Progenitor cell of endocrine pancreas (in vitro differentiated cells): ENCODE results near the gene CIAO3. TPM values are rescaled to one million over a fixed set of nuclear protein-coding genes. Genes with fewer than 3 reads are reported as not detected.
"Not testable (repeated sequence)": the region's sequence is repeated elsewhere in the genome, so short reads cannot be mapped to it uniquely, and the experiment has no call there.

ENCODE experiments used
- DNase-seq: peaks from one replicate; pipeline ENCODE4 v3.0.0; 2021; ENCODE audit warnings: low spot score; ENCODE audit not compliant: unreplicated experiment
- H3K27ac Mint-ChIP-seq: 2 replicates; pipeline ENCODE4 v1.8.0; 2021; ENCODE audit warnings: mild to moderate bottlenecking, moderate library complexity, mixed read lengths
- H3K27me3 Mint-ChIP-seq: 2 replicates; pipeline ENCODE4 v1.8.0; 2021; ENCODE audit warnings: mixed read lengths
- H3K36me3 Mint-ChIP-seq: 2 replicates; pipeline ENCODE4 v1.8.0; 2022; ENCODE audit warnings: mixed read lengths; ENCODE audit not compliant: insufficient read depth
- H3K4me1 Mint-ChIP-seq: 2 replicates; pipeline ENCODE4 v1.8.0; 2021; ENCODE audit warnings: low read depth, mixed read lengths
- H3K4me3 Mint-ChIP-seq: 2 replicates; pipeline ENCODE4 v1.8.0; 2021; ENCODE audit warnings: low read depth, mild to moderate bottlenecking, moderate library complexity, mixed read lengths
- H3K9me3 Mint-ChIP-seq: 2 replicates; pipeline ENCODE4 v1.8.0; 2021; ENCODE audit warnings: low read depth, mixed read lengths
- CTCF ChIP-seq: fragments of 200-600 bp; sonication (generic); IDR thresholded peaks from one replicate; pipeline ENCODE4 v1.5.0; 2021; ENCODE audit warnings: antibody characterized with exemption, mild to moderate bottlenecking; ENCODE audit not compliant: unreplicated experiment
- total RNA-seq: library from RNA; stranded (reverse); gene quantifications from 2 replicates; pipeline ENCODE4 v1.2.1, GENCODE V29; 2021

Gene CIAO3
- total RNA-seq, 1 donor from 2014 or later: 44.0 TPM

- Mint-ChIP-seq H3K27ac (no peak overlapping the region), H3K4me1 (peaks cover 3% of the 10 kb centered on the region), H3K27me3 (no peaks in the 10 kb centered on the region), H3K36me3 (no peaks in the 10 kb centered on the region), H3K4me3 (no peak overlapping the region), H3K9me3 (no peaks in the 10 kb centered on the region)
- DNase-seq: no peak
- TF ChIP-seq CTCF: peak; percentile 33
These were observed 3.1 kb upstream of the CIAO3 start for GRCh38 chr16:743794-744500.

GRCh38 chr16:742894-743293 is 2.1 kb upstream of the CIAO3 start:
- peak overlapping the region; percentile 33 for H3K27ac Mint-ChIP-seq
- H3K4me1 Mint-ChIP-seq, H3K36me3 Mint-ChIP-seq, DNase-seq, H3K27me3 Mint-ChIP-seq, H3K4me3 Mint-ChIP-seq, H3K9me3 Mint-ChIP-seq: not testable (repeated sequence)

GRCh38 chr16:741986-742629 is 1.3 kb upstream of the CIAO3 start:
- no peak overlapping the region for H3K27ac Mint-ChIP-seq
- TF ChIP-seq CTCF: no peak
- DNase-seq: no peak
- peaks cover 3% of the 10 kb centered on the region for H3K4me1 Mint-ChIP-seq
- H3K27me3 Mint-ChIP-seq: no peaks in the 10 kb centered on the region
- H3K4me3 Mint-ChIP-seq: peak overlapping the region; percentile 80
- peaks cover 2% of the 10 kb centered on the region for H3K36me3 Mint-ChIP-seq
- no peaks in the 10 kb centered on the region for H3K9me3 Mint-ChIP-seq

- no peak for TF ChIP-seq CTCF
- Mint-ChIP-seq H3K27me3 (no peaks in the 10 kb centered on the region), H3K9me3 (no peaks in the 10 kb centered on the region), H3K4me3 (peak overlapping the region; percentile 80), H3K36me3 (peaks cover 5% of the 10 kb centered on the region), H3K27ac (no peak overlapping the region), H3K4me1 (peaks cover 3% of the 10 kb centered on the region)
- no peak for DNase-seq
These were observed 386 bp downstream of the CIAO3 start for GRCh38 chr16:740459-740763.

GRCh38 chr16:739560-740458 is 988 bp downstream of the CIAO3 start:
- peaks cover 3% of the 10 kb centered on the region for H3K4me1 Mint-ChIP-seq
- H3K36me3 Mint-ChIP-seq: peaks cover 7% of the 10 kb centered on the region
- peak overlapping the region; percentile 80 for H3K4me3 Mint-ChIP-seq
- peak overlapping the region; percentile 29 for H3K27ac Mint-ChIP-seq
- no peaks in the 10 kb centered on the region for H3K9me3 Mint-ChIP-seq
- H3K27me3 Mint-ChIP-seq: no peaks in the 10 kb centered on the region
- no peak for DNase-seq
- TF ChIP-seq CTCF: no peak
